Measurements from ENCODE around the gene FCRL2. TPM values are rescaled to one million over a fixed set of nuclear protein-coding genes. Genes with fewer than 3 reads are reported as not detected.

The FCRL2 gene
- total and polyA plus RNA-seq, 2 experiments from 2014 or later, result not detected

DNA sequence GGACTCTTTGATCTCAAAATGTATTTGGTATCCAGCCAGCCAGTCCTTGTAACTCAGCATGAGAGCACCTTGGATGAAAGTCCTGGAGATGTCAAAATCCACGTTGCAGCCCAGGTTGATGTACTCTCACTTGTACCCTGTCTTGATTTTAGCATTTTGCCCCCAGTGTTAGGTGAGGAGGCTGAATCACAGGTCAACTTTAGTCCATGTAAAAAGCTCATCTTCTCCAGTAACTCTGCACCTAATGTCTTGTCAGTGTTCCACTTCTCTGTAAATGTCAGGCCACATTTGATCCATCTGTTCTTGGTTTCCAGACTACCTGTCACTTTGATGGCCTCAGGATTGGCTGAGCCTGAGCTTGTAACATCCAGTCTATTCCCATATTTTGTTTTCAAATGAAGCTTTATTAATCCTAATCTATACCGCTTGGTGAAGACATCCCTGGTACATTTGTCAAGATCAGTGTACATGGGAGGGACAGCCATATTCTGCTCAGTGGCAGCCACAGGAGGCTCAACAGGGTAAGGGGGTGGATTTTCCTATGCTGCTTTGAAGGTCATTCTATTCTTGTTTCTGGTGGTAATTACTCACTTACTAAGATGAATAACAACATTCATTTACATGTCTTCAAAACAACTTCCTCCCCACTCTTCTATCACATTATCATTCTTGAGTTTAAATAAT lies 52.3 kb downstream of the FCRL2 start:
- no peaks in the 10 kb centered on the region for H3K4me1 ChIP-seq (ENCODE audit: insufficient read depth)

More for the DNA sequence above, 52.3 kb downstream of the FCRL2 start:
- Histone ChIP-seq H3K27me3 (ENCODE audit: insufficient read depth) (no peaks in the 10 kb centered on the region), H3K27ac (ENCODE audit: low read depth) (no peak overlapping the region), H4K20me1 (replicated peaks; ENCODE audit: insufficient read depth) (no peaks in the 10 kb centered on the region), H3K9me2 (ENCODE audit: insufficient read depth) (peaks cover 10% of the 10 kb centered on the region), H2AFZ (no peak overlapping the region), H3K79me2 (replicated peaks; ENCODE audit: insufficient read depth) (no peaks in the 10 kb centered on the region), H3K4me2 (no peak overlapping the region), H3K36me3 (ENCODE audit: insufficient read depth) (no peaks in the 10 kb centered on the region; the same call in 1 of the 2 replicates), H3K4me3 (no peak overlapping the region), H3F3A (replicated peaks; ENCODE audit: low read depth) (no peaks in the 10 kb centered on the region)
- H3K4me3 Mint-ChIP-seq, result no peak overlapping the region
- no peak overlapping the region for H3K27ac Mint-ChIP-seq
- H3K9me3 Mint-ChIP-seq, result peaks cover 36% of the 10 kb centered on the region
- TF ChIP-seq ZNF331 (CRISPR knock-in tag; IDR thresholded peaks at IDR 0.05; ENCODE audit: low read depth) (no peak), JUNB (IDR thresholded peaks at IDR 0.05; ENCODE audit: unreplicated experiment) (no peak), STAT1 (IDR thresholded peaks at IDR 0.05; ENCODE audit: unreplicated experiment) (no peak), CREB1 (CRISPR knock-in tag; IDR thresholded peaks at IDR 0.05; ENCODE audit: low read depth) (no peak), NANOG (IDR thresholded peaks at IDR 0.05; ENCODE audit: borderline replicate concordance) (no peak), ZNF114 (CRISPR knock-in tag; IDR thresholded peaks at IDR 0.05) (no peak)
- TF ChIP-seq, protein P1, sequence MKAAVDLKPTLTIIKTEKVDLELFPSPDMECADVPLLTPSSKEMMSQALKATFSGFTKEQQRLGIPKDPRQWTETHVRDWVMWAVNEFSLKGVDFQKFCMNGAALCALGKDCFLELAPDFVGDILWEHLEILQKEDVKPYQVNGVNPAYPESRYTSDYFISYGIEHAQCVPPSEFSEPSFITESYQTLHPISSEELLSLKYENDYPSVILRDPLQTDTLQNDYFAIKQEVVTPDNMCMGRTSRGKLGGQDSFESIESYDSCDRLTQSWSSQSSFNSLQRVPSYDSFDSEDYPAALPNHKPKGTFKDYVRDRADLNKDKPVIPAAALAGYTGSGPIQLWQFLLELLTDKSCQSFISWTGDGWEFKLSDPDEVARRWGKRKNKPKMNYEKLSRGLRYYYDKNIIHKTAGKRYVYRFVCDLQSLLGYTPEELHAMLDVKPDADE (IDR thresholded peaks at IDR 0.05), result no peak
- TF ChIP-seq, protein P2, sequence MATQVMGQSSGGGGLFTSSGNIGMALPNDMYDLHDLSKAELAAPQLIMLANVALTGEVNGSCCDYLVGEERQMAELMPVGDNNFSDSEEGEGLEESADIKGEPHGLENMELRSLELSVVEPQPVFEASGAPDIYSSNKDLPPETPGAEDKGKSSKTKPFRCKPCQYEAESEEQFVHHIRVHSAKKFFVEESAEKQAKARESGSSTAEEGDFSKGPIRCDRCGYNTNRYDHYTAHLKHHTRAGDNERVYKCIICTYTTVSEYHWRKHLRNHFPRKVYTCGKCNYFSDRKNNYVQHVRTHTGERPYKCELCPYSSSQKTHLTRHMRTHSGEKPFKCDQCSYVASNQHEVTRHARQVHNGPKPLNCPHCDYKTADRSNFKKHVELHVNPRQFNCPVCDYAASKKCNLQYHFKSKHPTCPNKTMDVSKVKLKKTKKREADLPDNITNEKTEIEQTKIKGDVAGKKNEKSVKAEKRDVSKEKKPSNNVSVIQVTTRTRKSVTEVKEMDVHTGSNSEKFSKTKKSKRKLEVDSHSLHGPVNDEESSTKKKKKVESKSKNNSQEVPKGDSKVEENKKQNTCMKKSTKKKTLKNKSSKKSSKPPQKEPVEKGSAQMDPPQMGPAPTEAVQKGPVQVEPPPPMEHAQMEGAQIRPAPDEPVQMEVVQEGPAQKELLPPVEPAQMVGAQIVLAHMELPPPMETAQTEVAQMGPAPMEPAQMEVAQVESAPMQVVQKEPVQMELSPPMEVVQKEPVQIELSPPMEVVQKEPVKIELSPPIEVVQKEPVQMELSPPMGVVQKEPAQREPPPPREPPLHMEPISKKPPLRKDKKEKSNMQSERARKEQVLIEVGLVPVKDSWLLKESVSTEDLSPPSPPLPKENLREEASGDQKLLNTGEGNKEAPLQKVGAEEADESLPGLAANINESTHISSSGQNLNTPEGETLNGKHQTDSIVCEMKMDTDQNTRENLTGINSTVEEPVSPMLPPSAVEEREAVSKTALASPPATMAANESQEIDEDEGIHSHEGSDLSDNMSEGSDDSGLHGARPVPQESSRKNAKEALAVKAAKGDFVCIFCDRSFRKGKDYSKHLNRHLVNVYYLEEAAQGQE (IDR thresholded peaks at IDR 0.05; ENCODE audit: unreplicated experiment), result no peak
- TF ChIP-seq, protein P3, sequence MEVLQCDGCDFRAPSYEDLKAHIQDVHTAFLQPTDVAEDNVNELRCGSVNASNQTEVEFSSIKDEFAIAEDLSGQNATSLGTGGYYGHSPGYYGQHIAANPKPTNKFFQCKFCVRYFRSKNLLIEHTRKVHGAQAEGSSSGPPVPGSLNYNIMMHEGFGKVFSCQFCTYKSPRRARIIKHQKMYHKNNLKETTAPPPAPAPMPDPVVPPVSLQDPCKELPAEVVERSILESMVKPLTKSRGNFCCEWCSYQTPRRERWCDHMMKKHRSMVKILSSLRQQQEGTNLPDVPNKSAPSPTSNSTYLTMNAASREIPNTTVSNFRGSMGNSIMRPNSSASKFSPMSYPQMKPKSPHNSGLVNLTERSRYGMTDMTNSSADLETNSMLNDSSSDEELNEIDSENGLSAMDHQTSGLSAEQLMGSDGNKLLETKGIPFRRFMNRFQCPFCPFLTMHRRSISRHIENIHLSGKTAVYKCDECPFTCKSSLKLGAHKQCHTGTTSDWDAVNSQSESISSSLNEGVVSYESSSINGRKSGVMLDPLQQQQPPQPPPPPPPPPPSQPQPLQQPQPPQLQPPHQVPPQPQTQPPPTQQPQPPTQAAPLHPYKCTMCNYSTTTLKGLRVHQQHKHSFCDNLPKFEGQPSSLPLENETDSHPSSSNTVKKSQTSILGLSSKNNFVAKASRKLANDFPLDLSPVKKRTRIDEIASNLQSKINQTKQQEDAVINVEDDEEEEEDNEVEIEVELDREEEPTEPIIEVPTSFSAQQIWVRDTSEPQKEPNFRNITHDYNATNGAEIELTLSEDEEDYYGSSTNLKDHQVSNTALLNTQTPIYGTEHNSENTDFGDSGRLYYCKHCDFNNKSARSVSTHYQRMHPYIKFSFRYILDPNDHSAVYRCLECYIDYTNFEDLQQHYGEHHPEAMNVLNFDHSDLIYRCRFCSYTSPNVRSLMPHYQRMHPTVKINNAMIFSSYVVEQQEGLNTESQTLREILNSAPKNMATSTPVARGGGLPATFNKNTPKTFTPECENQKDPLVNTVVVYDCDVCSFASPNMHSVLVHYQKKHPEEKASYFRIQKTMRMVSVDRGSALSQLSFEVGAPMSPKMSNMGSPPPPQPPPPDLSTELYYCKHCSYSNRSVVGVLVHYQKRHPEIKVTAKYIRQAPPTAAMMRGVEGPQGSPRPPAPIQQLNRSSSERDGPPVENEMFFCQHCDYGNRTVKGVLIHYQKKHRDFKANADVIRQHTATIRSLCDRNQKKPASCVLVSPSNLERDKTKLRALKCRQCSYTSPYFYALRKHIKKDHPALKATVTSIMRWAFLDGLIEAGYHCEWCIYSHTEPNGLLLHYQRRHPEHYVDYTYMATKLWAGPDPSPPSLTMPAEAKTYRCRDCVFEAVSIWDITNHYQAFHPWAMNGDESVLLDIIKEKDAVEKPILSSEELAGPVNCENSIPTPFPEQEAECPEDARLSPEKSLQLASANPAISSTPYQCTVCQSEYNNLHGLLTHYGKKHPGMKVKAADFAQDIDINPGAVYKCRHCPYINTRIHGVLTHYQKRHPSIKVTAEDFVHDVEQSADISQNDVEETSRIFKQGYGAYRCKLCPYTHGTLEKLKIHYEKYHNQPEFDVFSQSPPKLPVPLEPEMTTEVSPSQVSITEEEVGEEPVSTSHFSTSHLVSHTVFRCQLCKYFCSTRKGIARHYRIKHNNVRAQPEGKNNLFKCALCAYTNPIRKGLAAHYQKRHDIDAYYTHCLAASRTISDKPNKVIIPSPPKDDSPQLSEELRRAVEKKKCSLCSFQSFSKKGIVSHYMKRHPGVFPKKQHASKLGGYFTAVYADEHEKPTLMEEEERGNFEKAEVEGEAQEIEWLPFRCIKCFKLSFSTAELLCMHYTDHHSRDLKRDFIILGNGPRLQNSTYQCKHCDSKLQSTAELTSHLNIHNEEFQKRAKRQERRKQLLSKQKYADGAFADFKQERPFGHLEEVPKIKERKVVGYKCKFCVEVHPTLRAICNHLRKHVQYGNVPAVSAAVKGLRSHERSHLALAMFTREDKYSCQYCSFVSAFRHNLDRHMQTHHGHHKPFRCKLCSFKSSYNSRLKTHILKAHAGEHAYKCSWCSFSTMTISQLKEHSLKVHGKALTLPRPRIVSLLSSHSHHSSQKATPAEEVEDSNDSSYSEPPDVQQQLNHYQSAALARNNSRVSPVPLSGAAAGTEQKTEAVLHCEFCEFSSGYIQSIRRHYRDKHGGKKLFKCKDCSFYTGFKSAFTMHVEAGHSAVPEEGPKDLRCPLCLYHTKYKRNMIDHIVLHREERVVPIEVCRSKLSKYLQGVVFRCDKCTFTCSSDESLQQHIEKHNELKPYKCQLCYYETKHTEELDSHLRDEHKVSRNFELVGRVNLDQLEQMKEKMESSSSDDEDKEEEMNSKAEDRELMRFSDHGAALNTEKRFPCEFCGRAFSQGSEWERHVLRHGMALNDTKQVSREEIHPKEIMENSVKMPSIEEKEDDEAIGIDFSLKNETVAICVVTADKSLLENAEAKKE (CRISPR knock-in tag; IDR thresholded peaks at IDR 0.05), result no peak
- DNase-seq (ENCODE audit: low spot score) (no peak), ATAC-seq (no peak)
- H3K27me3 Mint-ChIP-seq (ENCODE audit: insufficient read depth, low read depth, poor library complexity), result peaks cover 4% of the 10 kb centered on the region
- H3K4me1 Mint-ChIP-seq, result no peaks in the 10 kb centered on the region
- peaks cover 26% of the 10 kb centered on the region for H3K36me3 Mint-ChIP-seq (ENCODE audit: low read depth)

Measured in GM23338 (cell line).